Esophagus muscularis mucosa (tissue), 4 donors: ENCODE results near the gene PHKB.

Experiments
- CTCF ChIP-seq, 3 experiments: fragments of 200-600 bp in 2 of 3; fragments of 450-650 bp in 1 of 3; sonication (generic) in 2 of 3; IDR thresholded peaks; one replicate each; pipeline ENCODE4 v1.5.1; 2017 to 2019; ENCODE audit warnings: antibody characterized with exemption in 3 of 3, mild to moderate bottlenecking in 2 of 3, moderate library complexity in 1 of 3
- EP300 ChIP-seq: sonication (generic); formaldehyde crosslinking; IDR thresholded peaks from one replicate; pipeline ENCODE4 v1.6.1; 2017; ENCODE audit warnings: antibody characterized with exemption
- POLR2A ChIP-seq: fragments of 450-650 bp; IDR thresholded peaks from one replicate; pipeline ENCODE4 v1.6.1; 2017; ENCODE audit warnings: antibody characterized with exemption, moderate library complexity, mild to moderate bottlenecking, low read depth
- POLR2AphosphoS5 ChIP-seq, 2 donors: sonication (generic); formaldehyde crosslinking; IDR thresholded peaks; one replicate each; pipeline ENCODE4 v1.6.1; 2017; ENCODE audit warnings: antibody characterized with exemption in 2 of 2

GRCh38 chr16:47644661-47645060 is 183.5 kb downstream of the PHKB start:
- no peak for TF ChIP-seq CTCF (IDR thresholded peaks at IDR 0.05)
- no peak for TF ChIP-seq EP300
- no peak for TF ChIP-seq POLR2A
- no peak for TF ChIP-seq POLR2AphosphoS5 (IDR thresholded peaks at IDR 0.05)
